Fibroblast of lung (primary cell): ENCODE results near the gene ZXDC. TPM values are rescaled to one million over a fixed set of nuclear protein-coding genes. Genes with fewer than 3 reads are reported as not detected.

Experiments used
- DNase-seq, 2 donors: peaks; one replicate each; pipeline versions ENCODE4 v3.0.0 to v3.0.0-alpha.2; 2010; ENCODE audit warnings: low read depth in 2 of 2
- H2AFZ ChIP-seq: 2 replicates; pipeline ENCODE4 v1.5.1; 2012; ENCODE audit warnings: low read length, control low read depth, inconsistent platforms
- H3K27ac ChIP-seq: 2 replicates; pipeline ENCODE4 v1.5.1; 2011; ENCODE audit warnings: low read length, control low read depth; ENCODE audit not compliant: insufficient read depth
- H3K27me3 ChIP-seq: 2 replicates; pipeline ENCODE4 v1.5.1; 2011; ENCODE audit warnings: mild to moderate bottlenecking, low read length; ENCODE audit not compliant: control insufficient read depth, insufficient read depth
- H3K36me3 ChIP-seq: 2 replicates; pipeline ENCODE4 v1.5.1; 2011; ENCODE audit warnings: low read length; ENCODE audit not compliant: control insufficient read depth, insufficient read depth
- H3K4me1 ChIP-seq: 2 replicates; pipeline ENCODE4 v1.5.1; 2011; ENCODE audit warnings: low read length; ENCODE audit not compliant: control insufficient read depth, insufficient read depth; ENCODE audit errors: extremely low read depth
- H3K4me2 ChIP-seq: 2 replicates; pipeline ENCODE4 v1.5.1; 2011; ENCODE audit warnings: low read length, control low read depth; ENCODE audit not compliant: insufficient read depth; ENCODE audit errors: extremely low read depth
- H3K4me3 ChIP-seq, 4 experiments: fragments of 200-600 bp in 1 of 4; sonication (generic) in 1 of 4; replicated peaks in 1 of 4; 2 replicates each; pipeline ENCODE4 v1.5.1; 2011 to 2016; ENCODE audit warnings: low read length in 4 of 4, low read depth in 3 of 4, mild to moderate bottlenecking in 3 of 4, control low read depth in 2 of 4, inconsistent platforms in 1 of 4, mixed read lengths in 1 of 4; ENCODE audit not compliant: insufficient read depth in 1 of 4; ENCODE audit errors: control extremely low read depth in 1 of 4
- H3K79me2 ChIP-seq: 2 replicates; pipeline ENCODE4 v1.5.1; 2012; ENCODE audit warnings: mild to moderate bottlenecking, low read length, inconsistent platforms; ENCODE audit not compliant: control insufficient read depth, insufficient read depth
- H3K9ac ChIP-seq: 2 replicates; pipeline ENCODE4 v1.5.1; 2011; ENCODE audit warnings: mild to moderate bottlenecking, low read length, control low read depth; ENCODE audit not compliant: insufficient read depth
- H3K9me3 ChIP-seq: 2 replicates; pipeline ENCODE4 v1.5.1; 2012; ENCODE audit warnings: low read depth, low read length; ENCODE audit not compliant: control insufficient read depth, insufficient read depth
- H4K20me1 ChIP-seq: 2 replicates; pipeline ENCODE4 v1.5.1; 2011; ENCODE audit warnings: low read length; ENCODE audit not compliant: control insufficient read depth, insufficient read depth; ENCODE audit errors: extremely low read depth
- CTCF ChIP-seq, 2 donors: IDR thresholded peaks in 1 of 2; conservative IDR thresholded peaks in 1 of 2; 1 replicate in 1 of 2; 2 replicates in 1 of 2; pipeline ENCODE4 v1.5.1; 2011 to 2012; ENCODE audit warnings: low read length in 2 of 2, control low read depth in 1 of 2, inconsistent platforms in 1 of 2, low read depth in 1 of 2, mild to moderate bottlenecking in 1 of 2
- EZH2 ChIP-seq: IDR thresholded peaks from 2 replicates; pipeline ENCODE4 v1.5.1; 2012; ENCODE audit warnings: low read length, control low read depth, mild to moderate bottlenecking; ENCODE audit errors: missing control alignments
- polyA plus RNA-seq, 2 donors: library from polyadenylated mRNA; depleted of rRNA in 1 of 2; stranded (reverse) in 1 of 2; unstranded in 1 of 2; fragments of >200 nt; gene quantifications; 2 replicates each; pipeline ENCODE4 v1.2.1, GENCODE V29; 2011 to 2012; ENCODE audit warnings: missing spikeins in 1 of 2
- total RNA-seq: library from RNA; depleted of rRNA; stranded (reverse); fragments of >200 nt; gene quantifications from 2 replicates; pipeline ENCODE4 v1.2.1, GENCODE V29; 2014

ZXDC gene
- total and polyA plus RNA-seq, 2 donors (not counting 1 experiment from before 2014, with no cell fraction given) = 5.9 to 17.8 TPM

GRCh38 chr3:126456766-126457388 lies 18.8 kb downstream of the ZXDC start:
- Histone ChIP-seq H3K36me3 (peaks cover 15% of the 10 kb centered on the region), H3K4me3 (no peak overlapping the region), H3K4me1 (no peaks in the 10 kb centered on the region), H3K4me2 (no peak overlapping the region), H3K9ac (no peak overlapping the region), H3K27me3 (no peaks in the 10 kb centered on the region), H3K27ac (no peak overlapping the region), H3K9me3 (no peaks in the 10 kb centered on the region), H4K20me1 (no peaks in the 10 kb centered on the region), H3K79me2 (no peaks in the 10 kb centered on the region), H2AFZ (no peak overlapping the region)
- no peak for DNase-seq
- TF ChIP-seq CTCF (conservative IDR thresholded peaks at IDR 0.05 in 1 of 2, IDR thresholded peaks at IDR 0.05 in 1 of 2; ENCODE audit: low read depth in 1 of 2, low read length in 2 of 2) = no peak
- no peak for TF ChIP-seq EZH2

- H3K9me3 ChIP-seq = no peaks in the 10 kb centered on the region
- peaks cover 9% of the 10 kb centered on the region for H3K36me3 ChIP-seq
- H2AFZ ChIP-seq = no peak overlapping the region
- no peaks in the 10 kb centered on the region for H3K27me3 ChIP-seq
- TF ChIP-seq CTCF (conservative IDR thresholded peaks at IDR 0.05 in 1 of 2, IDR thresholded peaks at IDR 0.05 in 1 of 2; ENCODE audit: low read depth in 1 of 2, low read length in 2 of 2) (no peak), EZH2 (no peak)
- no peaks in the 10 kb centered on the region for H3K4me1 ChIP-seq
- no peak overlapping the region for H3K9ac ChIP-seq
- no peak for DNase-seq
- H3K4me2 ChIP-seq = no peak overlapping the region
- no peak overlapping the region for H3K4me3 ChIP-seq
- no peaks in the 10 kb centered on the region for H3K79me2 ChIP-seq
- H4K20me1 ChIP-seq = no peaks in the 10 kb centered on the region
- H3K27ac ChIP-seq = no peak overlapping the region
Measured at GRCh38 chr3:126456211-126456610, 19.5 kb downstream of the ZXDC start.

GRCh38 chr3:126454437-126455198 lies 21.1 kb downstream of the ZXDC start:
- H3K36me3 ChIP-seq = peaks cover 5% of the 10 kb centered on the region
- no peaks in the 10 kb centered on the region for H3K9me3 ChIP-seq
- TF ChIP-seq EZH2 (no peak), CTCF (conservative IDR thresholded peaks at IDR 0.05 in 1 of 2, IDR thresholded peaks at IDR 0.05 in 1 of 2; ENCODE audit: low read depth in 1 of 2, low read length in 2 of 2) (no peak)
- DNase-seq = no peak
- no peaks in the 10 kb centered on the region for H4K20me1 ChIP-seq
- no peaks in the 10 kb centered on the region for H3K27me3 ChIP-seq
- no peak overlapping the region for H3K4me3 ChIP-seq
- H2AFZ ChIP-seq = no peak overlapping the region
- H3K4me2 ChIP-seq = no peak overlapping the region
- no peaks in the 10 kb centered on the region for H3K79me2 ChIP-seq
- no peak overlapping the region for H3K27ac ChIP-seq
- no peak overlapping the region for H3K9ac ChIP-seq
- no peaks in the 10 kb centered on the region for H3K4me1 ChIP-seq
